ENCODE measurements around the gene SLC27A4.

SLC27A4 gene

GRCh38 chr9:128409978-128410377 is 69.7 kb downstream of the SLC27A4 start:
- DNase-seq (ENCODE audit: extremely low read depth, insufficient read length): no peak
- Histone ChIP-seq H3K27me3 (replicated peaks; ENCODE audit: control insufficient read depth, insufficient read depth, low read length) (no peaks in the 10 kb centered on the region; the same call in none of the 2 replicates), H3K36me3 (ENCODE audit: control insufficient read depth, insufficient read depth, low read length) (no peaks in the 10 kb centered on the region), H3K4me3 (replicated peaks; ENCODE audit: low read depth, low read length) (no peak overlapping the region)
- TF ChIP-seq CTCF (IDR thresholded peaks at IDR 0.05; ENCODE audit: insufficient read depth, low read length, poor library complexity, severe bottlenecking): peak; percentile 17

All from GM06990 (cell line).